Left lung (tissue), 10 donors: Measurements from ENCODE around the gene CMTR2. TPM values are rescaled to one million over a fixed set of nuclear protein-coding genes. Genes with fewer than 3 reads are reported as not detected.

Experiments
- ATAC-seq: fragments of 200-7000 bp; cut with Tn5 transposase; one replicate; pipeline ENCODE4 v1.9.1; 2020; ENCODE audit warnings: moderate library complexity
- DNase-seq, 4 donors: peaks; one replicate each; pipeline ENCODE4 v3.0.0-alpha.2; 2013 to 2020
- H3K27ac ChIP-seq, 2 donors: fragments of 200-600 bp; sonication (generic) in 1 of 2; one replicate each; pipeline versions ENCODE4 v1.5.0 to v1.8.0; 2020 to 2021
- H3K27me3 ChIP-seq, 2 donors: fragments of 200-600 bp; sonication (generic) in 1 of 2; one replicate each; pipeline versions ENCODE4 v1.5.0 to v1.8.0; 2020 to 2021
- H3K36me3 ChIP-seq, 2 donors: fragments of 200-600 bp; sonication (generic) in 1 of 2; one replicate each; pipeline versions ENCODE4 v1.5.0 to v1.8.0; 2020 to 2021
- H3K4me1 ChIP-seq, 2 donors: fragments of 200-600 bp; one replicate each; pipeline ENCODE4 v1.8.0; 2021
- H3K4me3 ChIP-seq, 2 donors: fragments of 200-600 bp; sonication (generic) in 1 of 2; one replicate each; pipeline versions ENCODE4 v1.5.0 to v1.8.0; 2020 to 2021; ENCODE audit warnings: mild to moderate bottlenecking in 1 of 2
- H3K9me3 ChIP-seq, 2 donors: fragments of 200-600 bp; sonication (generic) in 1 of 2; one replicate each; pipeline versions ENCODE4 v1.5.0 to v1.8.0; 2020 to 2021
- intact Hi-C, 2 donors: fragments of 100-400 bp; cut with DNase I; formaldehyde crosslinking; loops; one replicate each; pipeline versions ENCODE4 v1.11.2 to v1.14.2; 2022
- polyA plus RNA-seq, 6 donors: library from polyadenylated mRNA; unstranded; fragments of 120-200 nt; gene quantifications; one replicate each; pipeline ENCODE4 v1.2.1, GENCODE V29; 2013; ENCODE audit not compliant: insufficient read length in 6 of 6
- total RNA-seq, 2 donors: library from RNA; stranded (reverse); fragmentation: NEBNext Ultra II Directional; extraction: Animal tissue kit (Norgen Biotek cat#: 25700); gene quantifications; one replicate each; pipeline ENCODE4 v1.2.1, GENCODE V29; 2021
- TF ChIP-seq, protein P1 (sequence below), 2 donors: fragments of 200-600 bp; sonication (generic) in 1 of 2; IDR thresholded peaks; one replicate each; pipeline versions ENCODE4 v1.5.0 to v1.8.0; 2021; ENCODE audit warnings: antibody characterized with exemption in 2 of 2
- donor health status: DM: no; HTN: yes; CAD: no.
- donor health status: DM: no; HTN: no; CAD: no.

The CMTR2 gene
- total and polyA plus RNA-seq, 8 donors, result 16.4 to 48.8 (median 44.5) TPM

DNA sequence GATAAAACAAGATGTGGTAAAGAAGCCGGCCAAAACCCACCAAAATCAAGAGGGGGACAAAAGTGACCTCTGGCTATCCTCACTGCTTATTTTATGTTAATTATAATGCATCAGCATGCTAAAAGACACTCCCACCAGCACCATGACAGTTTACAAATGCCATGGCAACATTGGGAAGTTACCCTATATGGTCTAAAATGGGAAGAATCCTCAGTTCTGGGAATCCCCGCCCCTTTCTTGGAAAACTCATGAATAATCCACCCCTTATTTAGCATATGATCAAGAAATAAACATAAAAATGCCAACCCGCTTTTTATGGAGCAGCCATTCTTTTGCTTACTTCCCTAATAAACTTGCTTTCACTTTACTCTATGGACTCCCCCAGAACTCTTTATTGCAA lies 25.6 kb downstream of the CMTR2 start:
- intact Hi-C loops, result no loop called here
- no peak overlapping the region for H3K4me3 ChIP-seq
- no peaks in the 10 kb centered on the region for H3K36me3 ChIP-seq
- TF ChIP-seq, protein P1, sequence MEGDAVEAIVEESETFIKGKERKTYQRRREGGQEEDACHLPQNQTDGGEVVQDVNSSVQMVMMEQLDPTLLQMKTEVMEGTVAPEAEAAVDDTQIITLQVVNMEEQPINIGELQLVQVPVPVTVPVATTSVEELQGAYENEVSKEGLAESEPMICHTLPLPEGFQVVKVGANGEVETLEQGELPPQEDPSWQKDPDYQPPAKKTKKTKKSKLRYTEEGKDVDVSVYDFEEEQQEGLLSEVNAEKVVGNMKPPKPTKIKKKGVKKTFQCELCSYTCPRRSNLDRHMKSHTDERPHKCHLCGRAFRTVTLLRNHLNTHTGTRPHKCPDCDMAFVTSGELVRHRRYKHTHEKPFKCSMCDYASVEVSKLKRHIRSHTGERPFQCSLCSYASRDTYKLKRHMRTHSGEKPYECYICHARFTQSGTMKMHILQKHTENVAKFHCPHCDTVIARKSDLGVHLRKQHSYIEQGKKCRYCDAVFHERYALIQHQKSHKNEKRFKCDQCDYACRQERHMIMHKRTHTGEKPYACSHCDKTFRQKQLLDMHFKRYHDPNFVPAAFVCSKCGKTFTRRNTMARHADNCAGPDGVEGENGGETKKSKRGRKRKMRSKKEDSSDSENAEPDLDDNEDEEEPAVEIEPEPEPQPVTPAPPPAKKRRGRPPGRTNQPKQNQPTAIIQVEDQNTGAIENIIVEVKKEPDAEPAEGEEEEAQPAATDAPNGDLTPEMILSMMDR (IDR thresholded peaks at IDR 0.05), result no peak
- no peak for DNase-seq
- no peak for ATAC-seq
- no peaks in the 10 kb centered on the region for H3K4me1 ChIP-seq
- no peaks in the 10 kb centered on the region for H3K9me3 ChIP-seq
- no peaks in the 10 kb centered on the region for H3K27me3 ChIP-seq
- no peak overlapping the region for H3K27ac ChIP-seq

DNA sequence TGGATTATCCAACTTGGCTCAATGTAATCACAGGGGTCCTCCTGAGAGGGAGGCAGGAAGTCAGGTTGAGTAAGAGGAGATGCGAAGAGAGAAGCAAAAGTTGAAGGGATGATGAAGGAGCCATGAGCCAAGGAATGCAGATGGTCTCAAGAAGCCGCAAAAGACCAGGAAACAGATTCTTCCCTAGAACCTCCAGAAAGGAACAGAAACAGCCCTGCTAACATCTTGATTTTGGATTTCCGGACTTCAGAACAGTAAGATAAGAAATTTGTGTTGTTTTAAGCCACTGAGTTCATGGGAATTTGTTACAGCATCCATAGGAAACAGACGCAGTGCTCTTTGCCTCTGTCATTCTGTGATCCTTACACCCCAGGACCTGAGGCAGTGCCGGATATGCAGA lies 26.8 kb downstream of the CMTR2 start:
- intact Hi-C loops, result no loop called here
- TF ChIP-seq, protein P1 (IDR thresholded peaks at IDR 0.05), result no peak
- no peak for DNase-seq
- no peak overlapping the region for H3K4me3 ChIP-seq
- no peaks in the 10 kb centered on the region for H3K27me3 ChIP-seq
- H3K9me3 ChIP-seq, result no peaks in the 10 kb centered on the region
- H3K36me3 ChIP-seq, result no peaks in the 10 kb centered on the region
- H3K27ac ChIP-seq, result no peak overlapping the region
- no peak for ATAC-seq
- no peaks in the 10 kb centered on the region for H3K4me1 ChIP-seq

DNA sequence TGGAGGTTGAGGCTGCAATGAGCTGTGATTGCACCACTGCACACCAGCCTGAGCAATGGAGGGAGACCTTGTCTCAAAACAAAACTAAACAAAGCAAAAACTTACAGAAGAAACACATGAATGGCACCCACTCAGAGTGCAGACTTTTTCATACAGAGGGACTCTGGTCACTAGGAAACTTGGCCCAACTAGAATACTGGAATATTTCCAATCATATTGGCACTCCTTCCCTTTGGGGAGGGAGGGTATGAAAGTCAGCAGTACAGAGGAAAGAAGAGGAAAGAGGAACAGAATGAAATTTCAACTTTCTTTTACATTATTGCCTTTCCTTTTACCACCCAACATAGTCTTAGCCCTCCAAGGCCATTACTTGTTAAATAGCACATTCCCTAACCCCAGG lies 28.2 kb downstream of the CMTR2 start:
- no peak for DNase-seq
- no peak overlapping the region for H3K4me3 ChIP-seq
- no peak for ATAC-seq
- TF ChIP-seq, protein P1 (IDR thresholded peaks at IDR 0.05), result no peak
- intact Hi-C loops, result no loop called here
- H3K36me3 ChIP-seq, result no peaks in the 10 kb centered on the region
- no peaks in the 10 kb centered on the region for H3K9me3 ChIP-seq
- H3K4me1 ChIP-seq, result no peaks in the 10 kb centered on the region
- H3K27ac ChIP-seq, result no peak overlapping the region
- no peaks in the 10 kb centered on the region for H3K27me3 ChIP-seq

DNA sequence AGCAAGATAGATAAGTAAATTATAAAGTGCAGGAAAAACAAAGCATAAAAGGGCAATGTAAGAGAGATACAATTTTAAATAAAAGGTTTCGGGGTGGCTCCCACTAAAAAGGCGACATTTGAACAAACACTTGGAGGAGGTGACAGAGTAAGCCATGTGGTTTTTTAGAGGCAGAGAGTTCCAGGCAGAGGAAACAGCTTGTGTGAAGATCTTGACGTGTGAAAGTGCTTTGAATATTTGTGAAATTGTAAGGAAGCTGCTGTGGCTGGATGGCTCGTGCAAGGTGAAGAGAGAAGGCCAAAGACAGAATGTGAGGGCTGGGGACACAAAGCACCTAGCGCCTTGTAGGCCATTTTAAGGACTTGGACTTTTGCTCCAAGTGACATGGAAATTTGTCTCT lies 30.1 kb downstream of the CMTR2 start:
- no peak overlapping the region for H3K27ac ChIP-seq
- ATAC-seq, result no peak
- H3K36me3 ChIP-seq, result no peaks in the 10 kb centered on the region
- no peaks in the 10 kb centered on the region for H3K9me3 ChIP-seq
- no peak for DNase-seq
- intact Hi-C loops, result no loop called here
- H3K27me3 ChIP-seq, result no peaks in the 10 kb centered on the region
- H3K4me3 ChIP-seq, result no peak overlapping the region
- no peaks in the 10 kb centered on the region for H3K4me1 ChIP-seq
- TF ChIP-seq, protein P1 (IDR thresholded peaks at IDR 0.05), result no peak

DNA sequence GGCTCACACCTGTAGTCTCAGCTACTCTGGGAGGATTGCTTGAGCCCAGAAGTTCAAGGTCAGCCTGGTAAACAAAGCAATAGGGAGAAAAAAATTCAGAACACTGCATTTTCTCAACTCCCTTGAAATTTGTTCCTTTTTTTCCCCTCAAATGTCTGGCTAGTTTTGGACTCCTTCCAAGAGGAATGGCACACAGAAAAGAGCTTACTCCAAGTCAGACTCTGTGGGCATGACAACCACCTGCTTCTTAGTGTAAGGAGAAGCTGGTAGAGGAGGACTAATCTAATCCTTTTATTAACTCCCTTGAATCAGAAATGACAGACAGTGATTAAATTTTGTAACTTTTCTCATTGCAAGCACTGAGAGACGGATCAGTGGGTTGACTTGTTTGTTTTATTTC lies 30.8 kb downstream of the CMTR2 start:
- Histone ChIP-seq H3K4me1 (no peaks in the 10 kb centered on the region), H3K27ac (no peak overlapping the region), H3K36me3 (no peaks in the 10 kb centered on the region), H3K27me3 (no peaks in the 10 kb centered on the region), H3K4me3 (no peak overlapping the region), H3K9me3 (no peaks in the 10 kb centered on the region)
- no peak for ATAC-seq
- intact Hi-C loops, result no loop called here
- TF ChIP-seq, protein P1 (IDR thresholded peaks at IDR 0.05), result no peak
- no peak for DNase-seq
